GM12874 (cell line): Measurements from ENCODE around the gene TBX21.

Experiments
- CTCF ChIP-seq: IDR thresholded peaks from 2 replicates; pipeline ENCODE4 v1.5.1; 2011; ENCODE audit warnings: low read depth, mild to moderate bottlenecking, control low read depth, low read length, moderate library complexity; ENCODE audit not compliant: insufficient read depth

The TBX21 gene

DNA sequence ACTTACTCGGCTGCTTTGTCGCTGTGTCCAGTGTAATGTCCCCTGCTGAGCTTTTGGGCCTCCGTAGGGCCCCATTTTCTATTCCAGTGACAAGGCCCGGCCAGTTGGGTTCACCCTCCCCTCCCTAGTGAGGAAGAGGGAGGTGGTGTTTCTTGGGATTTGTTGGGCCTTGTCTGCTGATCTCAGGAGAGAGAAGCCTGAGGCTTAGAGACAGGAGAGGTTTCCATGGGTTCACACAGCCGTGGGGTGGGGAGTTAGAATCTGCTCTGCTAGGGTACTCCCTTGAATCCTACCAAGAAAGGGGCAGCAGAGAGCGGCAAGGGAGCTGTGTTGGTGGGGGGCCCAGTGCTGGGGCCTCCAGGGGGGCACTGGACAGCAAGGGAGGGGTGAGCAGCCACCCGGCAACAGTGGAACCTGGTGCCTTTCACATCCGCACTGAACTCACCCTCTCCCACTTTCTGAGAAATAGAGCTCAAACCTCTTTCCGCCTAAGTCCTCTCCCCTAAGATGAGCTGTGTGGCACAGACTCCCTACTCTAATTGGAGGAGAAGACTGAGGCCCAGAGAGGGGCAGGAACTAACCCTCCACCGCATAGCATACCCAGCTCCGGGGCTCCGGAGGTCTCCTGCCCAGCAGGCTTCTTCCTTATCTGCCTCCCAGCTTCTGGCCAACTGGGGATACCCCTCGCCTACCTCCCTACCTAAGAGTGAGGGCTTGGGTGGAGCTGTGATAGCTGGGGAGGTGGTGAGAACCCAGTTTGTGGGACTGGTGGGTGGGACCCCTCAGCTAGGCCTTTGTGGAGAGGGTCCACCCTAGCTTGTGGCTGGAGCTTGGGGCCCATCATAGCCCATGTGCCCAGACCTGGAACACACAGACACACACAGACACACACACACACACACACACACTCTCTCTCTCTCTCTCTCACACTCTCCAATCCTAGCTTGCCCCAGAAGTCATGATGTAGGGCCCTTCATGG is 32.3 kb upstream of the TBX21 start:
- TF ChIP-seq CTCF: no peak

DNA sequence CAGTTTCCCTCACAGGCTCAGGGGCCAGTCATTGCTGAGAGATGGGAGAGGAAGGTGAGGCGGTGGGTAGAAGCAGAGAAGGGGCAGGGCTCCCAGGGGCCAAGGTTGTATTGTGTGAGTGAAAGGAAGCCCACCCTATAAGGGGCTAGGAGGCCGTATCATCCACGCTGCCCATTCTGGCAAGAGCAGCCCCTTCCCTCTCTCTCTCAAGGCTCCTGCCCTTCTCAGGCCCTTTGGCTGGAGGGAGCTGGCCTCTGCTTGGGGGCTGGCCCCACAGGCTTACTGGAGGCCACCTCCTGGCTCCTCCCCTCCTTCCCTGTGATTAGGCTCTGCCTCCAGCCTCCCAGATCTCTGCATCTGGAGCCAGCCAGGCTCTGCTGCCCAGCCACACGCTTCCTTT is 31.4 kb upstream of the TBX21 start:
- TF ChIP-seq CTCF: no peak

- no peak for TF ChIP-seq CTCF
Measured at GRCh38 chr17:47702391-47702995, 30.5 kb upstream of the TBX21 start.

- no peak for TF ChIP-seq CTCF
Measured at GRCh38 chr17:47703191-47703591, 29.8 kb upstream of the TBX21 start.

GRCh38 chr17:47703671-47704070 is 29.4 kb upstream of the TBX21 start:
- TF ChIP-seq CTCF: no peak

DNA sequence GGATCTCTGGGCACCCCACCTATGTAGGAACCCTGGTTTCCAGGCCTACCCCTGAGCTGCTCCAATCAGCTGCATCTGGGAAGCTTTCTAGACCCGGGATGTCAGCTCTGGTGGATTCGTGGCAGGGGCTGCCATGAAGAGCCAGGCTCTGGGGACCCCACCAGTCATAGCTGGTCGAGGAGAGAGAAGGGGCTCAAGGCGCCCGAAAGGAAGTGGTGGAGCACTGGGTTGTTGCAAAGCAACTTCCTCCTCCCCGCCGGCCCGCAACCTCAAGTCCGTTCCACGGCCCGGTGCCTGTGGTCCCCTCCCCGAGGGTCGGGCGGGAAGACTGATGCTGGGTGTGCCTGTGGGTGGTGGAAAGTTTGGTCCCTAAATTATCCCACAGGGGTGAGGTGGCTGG is 28.9 kb upstream of the TBX21 start:
- no peak for TF ChIP-seq CTCF

DNA sequence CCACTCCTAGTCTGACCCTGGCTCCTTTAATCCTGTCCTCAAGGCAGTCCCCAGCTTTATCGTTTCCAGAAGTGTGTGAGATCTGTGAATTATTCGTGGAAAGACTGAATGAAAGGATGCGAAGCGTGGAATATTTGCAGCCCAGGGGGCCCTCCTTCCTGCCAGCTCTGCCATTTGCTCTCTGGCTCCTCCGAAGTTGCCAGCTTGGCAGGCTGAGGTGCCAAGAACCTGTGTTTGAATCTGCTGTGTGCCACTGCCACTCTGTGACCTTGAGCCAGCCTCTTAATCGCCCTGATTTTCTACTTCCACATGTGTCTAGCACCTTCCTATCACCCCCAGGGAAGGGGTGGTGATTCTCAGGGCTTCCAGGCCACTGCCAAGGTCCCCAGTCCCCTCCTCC is 28.3 kb upstream of the TBX21 start:
- TF ChIP-seq CTCF: no peak
